Neutrophil (primary cell): Measurements from ENCODE around the gene BCL2L11.

Source experiments
- H3K27ac ChIP-seq: fragments of 200-600 bp; sonication (generic); 2 replicates; pipeline ENCODE4 v1.5.1; 2016; ENCODE audit warnings: mild to moderate bottlenecking, moderate library complexity
- H3K27me3 ChIP-seq: fragments of 200-600 bp; sonication (generic); 2 replicates; pipeline ENCODE4 v1.6.0; 2016; ENCODE audit warnings: mild to moderate bottlenecking
- H3K36me3 ChIP-seq: fragments of 200-600 bp; sonication (generic); 2 replicates; pipeline ENCODE4 v1.5.1; 2017
- H3K4me1 ChIP-seq, 2 experiments: fragments of 200-600 bp in 1 of 2; sonication (generic) in 1 of 2; 1 replicate in 1 of 2; 2 replicates in 1 of 2; pipeline versions ENCODE4 v1.5.1 to v1.6.1; 2013 to 2016; ENCODE audit warnings: low read depth in 1 of 2, low read length in 1 of 2, mild to moderate bottlenecking in 1 of 2, moderate library complexity in 1 of 2; ENCODE audit not compliant: control insufficient read depth in 1 of 2, insufficient read depth in 1 of 2
- H3K4me3 ChIP-seq, 2 experiments: fragments of 200-600 bp in 1 of 2; sonication (generic) in 1 of 2; 1 replicate in 1 of 2; 2 replicates in 1 of 2; pipeline ENCODE4 v1.5.1; 2013 to 2016; ENCODE audit warnings: low read depth in 1 of 2, low read length in 1 of 2, mild to moderate bottlenecking in 1 of 2, moderate library complexity in 1 of 2
- H3K9me3 ChIP-seq: fragments of 200-600 bp; sonication (generic); 2 replicates; pipeline ENCODE4 v1.5.1; 2016
- TF ChIP-seq, protein P1 (sequence below): fragments of 200-600 bp; sonication (generic); IDR thresholded peaks from 2 replicates; pipeline ENCODE4 v1.5.1; 2016; ENCODE audit warnings: antibody characterized with exemption

The BCL2L11 gene

DNA sequence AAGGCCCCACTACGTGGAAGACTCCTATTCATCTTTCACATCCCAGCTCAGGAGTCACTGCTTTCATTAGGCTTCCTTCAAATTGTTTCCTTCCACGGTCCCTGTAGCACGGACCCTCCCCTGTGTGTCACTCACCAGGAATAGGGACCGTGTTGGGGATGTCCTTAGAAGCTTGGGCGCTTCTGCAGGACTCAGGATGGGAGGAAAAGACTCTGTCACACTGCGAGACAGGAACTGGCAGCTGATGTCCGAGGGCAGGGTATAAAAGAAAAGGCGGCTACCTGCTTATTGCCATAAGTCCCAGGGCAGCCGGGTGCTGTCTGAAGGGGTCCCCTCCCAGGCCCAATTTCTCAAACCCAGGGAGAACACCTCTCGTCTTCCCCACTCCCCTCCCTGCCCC is 79.1 kb downstream of the BCL2L11 start:
- no peak overlapping the region for H3K4me3 ChIP-seq

DNA sequence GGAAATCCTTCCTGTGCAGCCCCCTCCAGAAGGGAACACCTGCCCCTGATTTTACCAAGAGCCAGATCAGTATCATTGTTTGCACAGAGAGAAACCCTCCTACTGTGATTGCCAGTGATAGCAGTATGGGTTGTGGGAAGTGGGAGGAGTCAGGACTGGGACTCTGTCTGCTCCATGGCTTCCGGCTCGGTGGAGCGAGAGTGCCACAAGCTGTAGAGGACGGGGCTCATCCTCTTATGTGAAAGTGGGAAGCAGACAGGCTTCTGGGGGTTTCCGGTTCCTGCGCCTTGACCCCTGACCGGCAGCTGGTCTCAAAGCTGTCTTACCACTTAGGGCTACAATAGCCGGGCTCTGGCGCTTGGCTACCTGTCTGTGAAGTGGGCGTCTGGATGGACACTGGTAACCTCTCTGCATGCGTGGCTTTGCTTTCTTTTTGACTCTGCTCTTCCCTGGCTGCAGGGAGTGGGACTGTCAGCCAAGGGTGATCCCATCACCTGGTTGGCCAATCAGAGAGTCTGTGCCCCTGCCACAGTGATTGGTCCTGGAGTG is 79.7 kb downstream of the BCL2L11 start:
- H3K9me3 ChIP-seq: no peaks in the 10 kb centered on the region
- no peaks in the 10 kb centered on the region for H3K4me1 ChIP-seq
- no peaks in the 10 kb centered on the region for H3K36me3 ChIP-seq
- peaks cover 7% of the 10 kb centered on the region for H3K27me3 ChIP-seq
- TF ChIP-seq, protein P1, sequence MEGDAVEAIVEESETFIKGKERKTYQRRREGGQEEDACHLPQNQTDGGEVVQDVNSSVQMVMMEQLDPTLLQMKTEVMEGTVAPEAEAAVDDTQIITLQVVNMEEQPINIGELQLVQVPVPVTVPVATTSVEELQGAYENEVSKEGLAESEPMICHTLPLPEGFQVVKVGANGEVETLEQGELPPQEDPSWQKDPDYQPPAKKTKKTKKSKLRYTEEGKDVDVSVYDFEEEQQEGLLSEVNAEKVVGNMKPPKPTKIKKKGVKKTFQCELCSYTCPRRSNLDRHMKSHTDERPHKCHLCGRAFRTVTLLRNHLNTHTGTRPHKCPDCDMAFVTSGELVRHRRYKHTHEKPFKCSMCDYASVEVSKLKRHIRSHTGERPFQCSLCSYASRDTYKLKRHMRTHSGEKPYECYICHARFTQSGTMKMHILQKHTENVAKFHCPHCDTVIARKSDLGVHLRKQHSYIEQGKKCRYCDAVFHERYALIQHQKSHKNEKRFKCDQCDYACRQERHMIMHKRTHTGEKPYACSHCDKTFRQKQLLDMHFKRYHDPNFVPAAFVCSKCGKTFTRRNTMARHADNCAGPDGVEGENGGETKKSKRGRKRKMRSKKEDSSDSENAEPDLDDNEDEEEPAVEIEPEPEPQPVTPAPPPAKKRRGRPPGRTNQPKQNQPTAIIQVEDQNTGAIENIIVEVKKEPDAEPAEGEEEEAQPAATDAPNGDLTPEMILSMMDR: no peak
- H3K27ac ChIP-seq: no peak overlapping the region
- H3K4me3 ChIP-seq: no peak overlapping the region

More for the DNA sequence above, 79.1 kb downstream of the BCL2L11 start:
- peaks cover 7% of the 10 kb centered on the region for H3K27me3 ChIP-seq
- H3K4me1 ChIP-seq: no peaks in the 10 kb centered on the region
- H3K36me3 ChIP-seq: no peaks in the 10 kb centered on the region
- H3K27ac ChIP-seq: no peak overlapping the region
- no peaks in the 10 kb centered on the region for H3K9me3 ChIP-seq
- TF ChIP-seq, protein P1: no peak

DNA sequence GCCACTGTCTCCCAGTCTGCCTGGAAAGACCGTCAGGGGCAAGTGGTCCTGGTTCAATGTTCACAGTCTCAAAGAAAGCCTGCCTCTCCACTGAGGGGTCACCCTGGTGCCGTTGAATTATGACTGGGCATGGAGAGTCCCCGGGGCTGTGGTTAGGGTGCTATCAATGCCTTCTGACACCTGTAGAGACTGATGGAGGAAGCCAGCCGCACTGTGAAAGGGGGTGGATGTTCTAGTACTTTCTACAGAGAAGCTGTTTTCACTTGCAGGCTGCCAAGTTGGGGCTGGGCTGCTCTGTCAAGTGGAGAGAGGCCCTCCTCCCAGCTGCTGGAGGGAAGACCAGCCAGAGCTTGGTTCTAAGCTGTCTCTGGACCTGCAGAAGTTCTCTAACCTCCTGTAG is 80.5 kb downstream of the BCL2L11 start:
- Histone ChIP-seq H3K36me3 (no peaks in the 10 kb centered on the region), H3K9me3 (no peaks in the 10 kb centered on the region)
- TF ChIP-seq, protein P1: no peak

DNA sequence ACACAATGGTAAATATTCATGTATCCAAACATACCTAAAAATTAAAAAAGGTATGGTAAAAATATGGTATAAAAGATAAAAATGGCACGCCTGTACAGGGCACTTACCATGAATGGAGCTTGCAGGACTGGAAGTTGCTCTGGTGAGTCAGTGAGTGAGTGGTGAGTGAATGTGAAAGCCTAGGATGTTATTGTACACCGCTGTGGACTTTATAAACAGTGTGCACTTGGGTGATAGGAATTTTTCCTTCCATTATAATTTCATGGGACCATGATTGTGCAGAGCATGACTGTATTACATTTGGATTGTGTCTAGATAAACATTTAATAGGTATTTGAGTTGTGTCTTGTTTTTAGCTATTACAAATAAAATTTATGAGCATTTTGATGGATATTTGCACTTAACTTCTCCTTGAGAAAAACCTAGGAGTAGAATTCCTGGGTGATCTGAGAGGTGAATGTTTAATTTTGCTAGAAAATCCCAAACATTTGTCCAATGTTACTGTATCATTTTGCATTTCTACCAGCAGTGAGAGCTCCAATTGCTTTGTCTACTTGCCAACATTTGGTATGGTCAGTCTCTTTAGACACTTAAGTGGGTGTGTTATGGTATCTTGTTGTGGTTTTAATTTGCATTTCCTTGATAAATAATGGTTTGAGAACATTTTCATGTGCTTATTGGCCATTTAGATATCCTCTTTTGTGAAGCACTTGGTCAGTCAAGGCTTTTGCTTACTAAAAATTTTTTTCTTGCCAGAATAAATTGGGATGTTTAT is 81.7 kb downstream of the BCL2L11 start:
- Histone ChIP-seq H3K36me3 (no peaks in the 10 kb centered on the region), H3K27ac (no peak overlapping the region)

More for the DNA sequence above, 80.5 kb downstream of the BCL2L11 start:
- H3K4me1 ChIP-seq: peaks cover 2 to 6% of the 10 kb centered on the region in 2 experiments
- H3K4me3 ChIP-seq: no peak overlapping the region
- H3K27ac ChIP-seq: no peak overlapping the region
- H3K27me3 ChIP-seq: peaks cover 5% of the 10 kb centered on the region

DNA sequence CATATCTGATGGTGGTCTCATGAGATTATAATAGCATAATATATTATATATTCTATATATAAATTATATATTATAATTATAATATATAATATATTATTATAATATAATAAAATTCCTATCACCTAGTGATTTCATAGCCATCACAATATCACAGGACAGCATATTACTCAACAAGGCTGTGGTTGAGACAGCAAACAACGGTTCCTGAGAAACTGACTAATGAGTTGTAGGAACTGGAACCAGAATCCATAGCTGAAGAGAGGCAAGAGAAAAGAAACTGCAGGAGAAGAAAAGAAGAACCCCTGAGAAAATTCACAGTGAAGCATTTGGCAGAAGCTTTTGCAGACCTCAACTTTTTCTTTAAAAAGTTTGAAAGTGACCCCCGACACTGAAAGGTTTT is 84.0 kb downstream of the BCL2L11 start:
- H3K4me3 ChIP-seq: no peak overlapping the region
- H3K36me3 ChIP-seq: no peaks in the 10 kb centered on the region
- peaks cover 2 to 6% of the 10 kb centered on the region in 2 experiments for H3K4me1 ChIP-seq
- H3K27ac ChIP-seq: no peak overlapping the region
- TF ChIP-seq, protein P1: no peak
- H3K27me3 ChIP-seq: no peaks in the 10 kb centered on the region
- H3K9me3 ChIP-seq: no peaks in the 10 kb centered on the region

More for the DNA sequence above, 81.7 kb downstream of the BCL2L11 start:
- TF ChIP-seq, protein P1: no peak
- H3K4me1 ChIP-seq: peaks cover 2 to 6% of the 10 kb centered on the region in 2 experiments
- no peaks in the 10 kb centered on the region for H3K27me3 ChIP-seq
- no peak overlapping the region for H3K4me3 ChIP-seq
- no peaks in the 10 kb centered on the region for H3K9me3 ChIP-seq
